K562 (cell line): Measurements from ENCODE around the gene CTSD. TPM values are rescaled to one million over a fixed set of nuclear protein-coding genes. Genes with fewer than 3 reads are reported as not detected.

Experiments
- ATAC-seq: fragments of 200-7000 bp; cut with Tn5 transposase; 3 replicates; pipeline ENCODE4 v1.9.1; 2020; ENCODE audit warnings: moderate library complexity
- BruUV-seq: library from RNA; stranded (reverse); fragments of 400-500 nt; replicated peaks from 2 replicates; lab custom pipeline; 2021; lab: Mats Ljungman, UMichigan
- CTCF ChIA-PET: fragments of 300-600 bp; formaldehyde crosslinking; extraction: SDS; loops from one replicate; lab custom pipeline; 2021; ENCODE audit warnings: low intra/inter-chr PET ratio; lab: Yijun Ruan, JAX
- POLR2A ChIA-PET: fragments of 300-600, 350-650 bp; sonication (Branson Sonifier 250); formaldehyde crosslinking; extraction: SDS; loops from one replicate; lab custom pipeline; 2021; ENCODE audit warnings: antibody characterized with exemption, inconsistent platforms; lab: Yijun Ruan, JAX
- DNase-seq, 4 experiments: peaks; one replicate each; pipeline versions ENCODE4 v3.0.0 to v3.0.0-alpha.2; 2011 to 2018; ENCODE audit warnings: low spot score in 3 of 4, mixed read lengths in 3 of 4; ENCODE audit errors: extremely low read depth in 1 of 4
- FAIRE-seq: peaks from 2 replicates; lab custom pipeline; 2011; peaks lifted over from hg19 to GRCh38; lab: Jason Lieb, UNC
- H2AFZ ChIP-seq: 2 replicates; pipeline ENCODE4 v1.6.0; 2011; ENCODE audit warnings: low read depth, low read length, control low read depth, inconsistent platforms
- H3K27ac ChIP-seq: fragments of 200-600 bp; 3 replicates; pipeline ENCODE4 v1.8.0; 2011; ENCODE audit warnings: low read depth, mild to moderate bottlenecking, control low read depth, inconsistent platforms, low read length, moderate library complexity, mixed read lengths; ENCODE audit errors: extremely low read depth
- H3K27me3 ChIP-seq, 2 experiments: fragments of 300-600 bp in 1 of 2; 2 replicates in 1 of 2; 3 replicates in 1 of 2; pipeline versions ENCODE4 v1.6.0 to v1.8.0; 2011; ENCODE audit warnings: inconsistent platforms in 2 of 2, low read length in 2 of 2, mild to moderate bottlenecking in 1 of 2, mixed read lengths in 1 of 2, moderate library complexity in 1 of 2; ENCODE audit not compliant: control insufficient read depth in 2 of 2, insufficient read depth in 2 of 2
- H3K36me3 ChIP-seq: fragments of 300-600 bp; 3 replicates; pipeline ENCODE4 v1.8.0; 2011; ENCODE audit warnings: mild to moderate bottlenecking, low read length, inconsistent platforms; ENCODE audit not compliant: control insufficient read depth, insufficient read depth
- H3K4me1 ChIP-seq, 2 experiments: fragments of 200-600 bp in 1 of 2; replicated peaks in 1 of 2; 2 replicates in 1 of 2; 3 replicates in 1 of 2; pipeline versions ENCODE4 v1.5.1 to v1.8.0; 2011; ENCODE audit warnings: inconsistent platforms in 2 of 2, low read length in 2 of 2, mild to moderate bottlenecking in 1 of 2, mixed read lengths in 1 of 2, moderate library complexity in 1 of 2; ENCODE audit not compliant: control insufficient read depth in 2 of 2, insufficient read depth in 2 of 2
- H3K4me2 ChIP-seq: 2 replicates; pipeline ENCODE4 v1.6.1; 2011; ENCODE audit warnings: low read length, control low read depth, inconsistent platforms, mixed read lengths; ENCODE audit not compliant: insufficient read depth
- H3K4me3 ChIP-seq: fragments of 200-600 bp; sonication (generic), shearing (Covaris generic); 2 replicates; pipeline ENCODE4 v1.5.1; 2016; ENCODE audit warnings: control low read depth, inconsistent platforms
- H3K79me2 ChIP-seq: fragments of 200-600 bp; 3 replicates; pipeline ENCODE4 v1.8.0; 2011; ENCODE audit warnings: low read length, inconsistent platforms; ENCODE audit not compliant: control insufficient read depth, insufficient read depth
- H3K9ac ChIP-seq, 2 experiments: 2 replicates each; pipeline versions ENCODE4 v1.6.0 to v1.6.1; 2011; ENCODE audit warnings: low read depth in 2 of 2, low read length in 2 of 2, control low read depth in 1 of 2, inconsistent platforms in 1 of 2, mild to moderate bottlenecking in 1 of 2, mixed read lengths in 1 of 2; ENCODE audit not compliant: insufficient read depth in 1 of 2
- H3K9me1 ChIP-seq: one replicate; pipeline ENCODE4 v1.6.0; 2011; ENCODE audit warnings: inconsistent platforms, mild to moderate bottlenecking, low read length, moderate library complexity; ENCODE audit not compliant: control insufficient read depth, insufficient read depth
- H3K9me3 ChIP-seq: replicated peaks from 2 replicates; pipeline ENCODE4 v1.5.1; 2011; ENCODE audit warnings: low read depth, low read length, inconsistent platforms; ENCODE audit not compliant: control insufficient read depth, insufficient read depth
- H4K20me1 ChIP-seq: replicated peaks from 2 replicates; pipeline ENCODE4 v1.6.1; 2011; ENCODE audit warnings: low read length, inconsistent platforms, mixed read lengths; ENCODE audit not compliant: control insufficient read depth, insufficient read depth
- ERF ChIP-seq: fragments of 450-650 bp; formaldehyde crosslinking; IDR thresholded peaks from 2 replicates; pipeline ENCODE4 v1.4.0; 2020; ENCODE audit warnings: mild to moderate bottlenecking, mixed read lengths
- NCOR1 ChIP-seq: fragments of 450-650 bp; IDR thresholded peaks from 2 replicates; pipeline ENCODE4 v1.6.1; 2016; ENCODE audit warnings: mild to moderate bottlenecking, moderate library complexity
- NFE2L1 ChIP-seq: fragments of 450-650 bp; IDR thresholded peaks from 2 replicates; pipeline ENCODE4 v1.6.1; 2016; ENCODE audit warnings: missing genetic modification characterization, low read depth, mild to moderate bottlenecking, missing compliant biosample characterization, moderate library complexity, borderline replicate concordance
- NFRKB ChIP-seq: fragments of 450-650 bp; IDR thresholded peaks from 2 replicates; pipeline ENCODE4 v1.6.1; 2016; ENCODE audit warnings: low read depth
- PHB2 ChIP-seq: fragments of 450-650 bp; IDR thresholded peaks from 2 replicates; pipeline ENCODE4 v1.6.1; 2017; ENCODE audit warnings: low read depth
- ZFP91 ChIP-seq: sonication (generic); formaldehyde crosslinking; IDR thresholded peaks from 2 replicates; pipeline ENCODE4 v1.8.0; 2022; ENCODE audit warnings: mild to moderate bottlenecking, missing genetic modification reagents
- WGBS: fragments of 100-300 bp; shearing (Covaris generic); methylation state at CpG from one replicate; pipeline ENCODE4 v1.1.6; 2016; ENCODE audit warnings: low coverage, mixed read lengths; ENCODE audit not compliant: insufficient coverage; ENCODE audit errors: missing lambda C conversion rate; 5-methylcytosine and 5-hydroxymethylcytosine counted together
- in situ Hi-C: fragments of 300-500 bp; cut with MboI; formaldehyde crosslinking; loops from 4 replicates; pipeline ENCODE4 v1.15.0; 2018; ENCODE audit warnings: inconsistent platforms, mixed read lengths
- intact Hi-C: fragments of 100-400 bp; cut with micrococcal nuclease; formaldehyde crosslinking; loops from 2 replicates; pipeline ENCODE4 v1.14.2; 2022
- polyA plus RNA-seq, 8 experiments: library from polyadenylated mRNA; depleted of rRNA in 4 of 8; stranded (reverse) in 5 of 8; unstranded in 3 of 8; fragments of >200 nt; fragmentation: Nextera tagmentation in 2 of 8; fragmentation: Illumina TruSeq in 1 of 8; extraction: Ambion mirVana in 2 of 8; extraction: Trizol in 1 of 8; gene quantifications; 2 replicates each; pipeline versions ENCODE4 v1.2.1 to v1.2.3, GENCODE V29; 2011 to 2014; ENCODE audit warnings: inconsistent platforms in 1 of 8, missing spikeins in 1 of 8
- total RNA-seq, 7 experiments: library from RNA; depleted of rRNA in 6 of 7; stranded (reverse); fragments of >200 nt in 6 of 7; fragmentation: Illumina TruSeq in 2 of 7; extraction: Trizol in 2 of 7; gene quantifications; 2 replicates each; pipeline versions ENCODE4 v1.2.1 to v1.2.3, GENCODE V29; 2011 to 2021; ENCODE audit warnings: low replicate concordance in 1 of 7
- TF ChIP-seq, protein P1 (sequence below): fragments of 250-450 bp; sonication (Bioruptor Pico); IDR thresholded peaks from 2 replicates; pipeline ENCODE4 v1.4.0; 2020; ENCODE audit warnings: mild to moderate bottlenecking, moderate library complexity, borderline replicate concordance
- TF ChIP-seq, protein P2 (sequence below): fragments of 450-650 bp; formaldehyde crosslinking; conservative IDR thresholded peaks from 2 replicates; pipeline ENCODE4 v1.4.0; 2022; ENCODE audit warnings: mild to moderate bottlenecking, missing genetic modification characterization

Gene CTSD
- total and polyA plus RNA-seq, 9 of the 15 experiments (the other 6 are each of a cell fraction or from before 2014, with no cell fraction given): 1.0 to 112 (median 40.9) TPM

DNA sequence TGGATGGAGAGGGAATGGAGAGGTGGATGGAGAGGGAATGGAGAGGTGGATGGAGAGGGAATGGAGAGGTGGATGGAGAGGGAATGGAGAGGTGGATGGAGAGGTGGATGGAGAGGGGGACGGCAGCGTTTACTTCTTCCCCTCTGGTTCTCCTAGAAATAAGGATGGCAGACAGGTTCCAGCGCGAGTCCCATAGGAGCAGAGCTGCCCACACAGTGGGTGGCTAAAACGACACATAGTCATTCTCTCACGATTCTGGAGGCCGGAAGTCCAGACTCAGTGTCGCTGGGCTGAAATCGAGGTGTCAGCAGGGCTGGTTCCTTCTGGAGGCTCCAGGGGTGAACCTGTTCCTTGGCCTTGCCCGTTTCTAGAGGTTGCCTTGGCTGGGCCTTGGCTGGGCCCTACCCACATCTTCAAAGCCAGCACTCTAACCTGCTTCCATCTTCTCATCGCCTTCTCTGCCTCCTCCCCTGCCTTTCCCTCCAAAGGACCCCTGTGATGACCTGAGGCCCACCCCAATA lies 12.7 kb upstream of the CTSD start:
- intact Hi-C loops: no loop called here
- Histone ChIP-seq H4K20me1 (no peaks in the 10 kb centered on the region; the same call in 1 of the 2 replicates), H3K9me1 (no peaks in the 10 kb centered on the region), H3K4me2 (no peak overlapping the region), H3K9me3 (no peaks in the 10 kb centered on the region), H3K27ac (no peak overlapping the region), H3K4me1 (peaks cover 14 to 57% of the 10 kb centered on the region in 2 experiments), H3K9ac (no peak overlapping the region), H3K79me2 (no peaks in the 10 kb centered on the region), H3K4me3 (no peak overlapping the region), H2AFZ (no peak overlapping the region), H3K36me3 (no peaks in the 10 kb centered on the region), H3K27me3 (peaks cover under 1 to 25% of the 10 kb centered on the region in 2 experiments; a peak in 3 of 5 replicates)
- FAIRE-seq (no peak), DNase-seq (no peak), ATAC-seq (no peak)
- CTCF ChIA-PET: no interaction called here
- TF ChIP-seq, protein P1, sequence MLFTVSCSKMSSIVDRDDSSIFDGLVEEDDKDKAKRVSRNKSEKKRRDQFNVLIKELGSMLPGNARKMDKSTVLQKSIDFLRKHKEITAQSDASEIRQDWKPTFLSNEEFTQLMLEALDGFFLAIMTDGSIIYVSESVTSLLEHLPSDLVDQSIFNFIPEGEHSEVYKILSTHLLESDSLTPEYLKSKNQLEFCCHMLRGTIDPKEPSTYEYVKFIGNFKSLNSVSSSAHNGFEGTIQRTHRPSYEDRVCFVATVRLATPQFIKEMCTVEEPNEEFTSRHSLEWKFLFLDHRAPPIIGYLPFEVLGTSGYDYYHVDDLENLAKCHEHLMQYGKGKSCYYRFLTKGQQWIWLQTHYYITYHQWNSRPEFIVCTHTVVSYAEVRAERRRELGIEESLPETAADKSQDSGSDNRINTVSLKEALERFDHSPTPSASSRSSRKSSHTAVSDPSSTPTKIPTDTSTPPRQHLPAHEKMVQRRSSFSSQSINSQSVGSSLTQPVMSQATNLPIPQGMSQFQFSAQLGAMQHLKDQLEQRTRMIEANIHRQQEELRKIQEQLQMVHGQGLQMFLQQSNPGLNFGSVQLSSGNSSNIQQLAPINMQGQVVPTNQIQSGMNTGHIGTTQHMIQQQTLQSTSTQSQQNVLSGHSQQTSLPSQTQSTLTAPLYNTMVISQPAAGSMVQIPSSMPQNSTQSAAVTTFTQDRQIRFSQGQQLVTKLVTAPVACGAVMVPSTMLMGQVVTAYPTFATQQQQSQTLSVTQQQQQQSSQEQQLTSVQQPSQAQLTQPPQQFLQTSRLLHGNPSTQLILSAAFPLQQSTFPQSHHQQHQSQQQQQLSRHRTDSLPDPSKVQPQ: no peak
- TF ChIP-seq NFE2L1 (tag) (no peak), ERF (CRISPR knock-in tag) (no peak), PHB2 (no peak), NCOR1 (no peak), ZFP91 (no peak), NFRKB (no peak)
- TF ChIP-seq, protein P2, sequence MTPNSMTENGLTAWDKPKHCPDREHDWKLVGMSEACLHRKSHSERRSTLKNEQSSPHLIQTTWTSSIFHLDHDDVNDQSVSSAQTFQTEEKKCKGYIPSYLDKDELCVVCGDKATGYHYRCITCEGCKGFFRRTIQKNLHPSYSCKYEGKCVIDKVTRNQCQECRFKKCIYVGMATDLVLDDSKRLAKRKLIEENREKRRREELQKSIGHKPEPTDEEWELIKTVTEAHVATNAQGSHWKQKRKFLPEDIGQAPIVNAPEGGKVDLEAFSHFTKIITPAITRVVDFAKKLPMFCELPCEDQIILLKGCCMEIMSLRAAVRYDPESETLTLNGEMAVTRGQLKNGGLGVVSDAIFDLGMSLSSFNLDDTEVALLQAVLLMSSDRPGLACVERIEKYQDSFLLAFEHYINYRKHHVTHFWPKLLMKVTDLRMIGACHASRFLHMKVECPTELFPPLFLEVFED: no peak
- POLR2A ChIA-PET: no interaction called here
- no TSS peak for BruUV-seq
- WGBS: 5% methylated on average over 9 of the region's 11 CpGs
- in situ Hi-C loops: no loop called here
